ENCODE measurements around the gene CAND1. TPM values are rescaled to one million over a fixed set of nuclear protein-coding genes. Genes with fewer than 3 reads are reported as not detected.
A peak's percentile ranks its signal among the peaks of the same experiment; 100 is the strongest.

The CAND1 gene
- total RNA-seq, 1 experiment from 2014 or later: 155 TPM

- DNase-seq (ENCODE audit: low read depth, low spot score) (no peak), ATAC-seq (no peak)
- H3K9ac ChIP-seq (ENCODE audit: low read length): no peak overlapping the region
- peaks cover 19% of the 10 kb centered on the region for H4K20me1 ChIP-seq (ENCODE audit: insufficient read depth)
- H3K4me2 ChIP-seq (ENCODE audit: low read length): no peak overlapping the region
- no peak overlapping the region for H2AFZ ChIP-seq (ENCODE audit: low read depth, low read length, poor library complexity, severe bottlenecking)
- no peak for TF ChIP-seq JUND (IDR thresholded peaks at IDR 0.05)
- TF ChIP-seq ZFX (IDR thresholded peaks at IDR 0.05): no peak
- TF ChIP-seq POLR2A (IDR thresholded peaks at IDR 0.05; ENCODE audit: borderline replicate concordance, extremely low read depth, insufficient read depth, insufficient read length): no peak
- no peak for TF ChIP-seq EZH2phosphoT487 (IDR thresholded peaks at IDR 0.05; ENCODE audit: borderline replicate concordance)
- no peak for TF ChIP-seq SRF (IDR thresholded peaks at IDR 0.05; ENCODE audit: low read depth)
- TF ChIP-seq REST (IDR thresholded peaks at IDR 0.05; ENCODE audit: low read depth): no peak
- no peak for TF ChIP-seq SIN3A (IDR thresholded peaks at IDR 0.05; ENCODE audit: low read depth)
- TF ChIP-seq CEBPB (IDR thresholded peaks at IDR 0.05; ENCODE audit: low read depth): no peak
- ChIA-PET POLR2A (no interaction called here), CTCF (no interaction called here), RAD21 (ENCODE audit: low non-redundant PET in 1 of 2, low total read pairs in 2 of 2, uncharacterized antibody in 2 of 2, unreplicated experiment in 2 of 2) (no interaction called here)
- no peak overlapping the region for H3K4me3 ChIP-seq (replicated peaks in 1 of 2; ENCODE audit: low read depth in 1 of 2, low read length in 2 of 2)
- no peaks in the 10 kb centered on the region for H3K9me2 ChIP-seq (ENCODE audit: insufficient read depth)
- no peaks in the 10 kb centered on the region for H3K9me3 ChIP-seq (ENCODE audit: control insufficient read depth in 1 of 2, insufficient read depth in 1 of 2, low read depth in 1 of 2, low read length in 2 of 2)
- H3K4me1 ChIP-seq (ENCODE audit: control insufficient read depth in 1 of 2, insufficient read depth in 2 of 2, low read length in 2 of 2): no peaks in the 10 kb centered on the region; a peak in 1 of 4 replicates
- TSS peak; percentile 8 for BruUV-seq (replicated peaks)
- H3K27me3 ChIP-seq (ENCODE audit: insufficient read depth, low read length): no peaks in the 10 kb centered on the region
- intact Hi-C loops (cut with micrococcal nuclease): no loop called here
- H3K79me2 ChIP-seq (ENCODE audit: insufficient read depth, low read length): peaks cover 99% of the 10 kb centered on the region
- H3K36me3 ChIP-seq (ENCODE audit: control insufficient read depth in 1 of 2, insufficient read depth in 2 of 2, low read length in 2 of 2): peaks cover 0 to 7% of the 10 kb centered on the region in 2 experiments; a peak in 3 of 4 replicates
- no peak overlapping the region for H3K27ac ChIP-seq (ENCODE audit: low read depth, low read length)
Observed at GRCh38 chr12:67284561-67284960, 15.4 kb downstream of the CAND1 start.

- RAD21 ChIA-PET (ENCODE audit: low non-redundant PET in 1 of 2, low total read pairs in 2 of 2, uncharacterized antibody in 2 of 2, unreplicated experiment in 2 of 2): no interaction called here
- no peak overlapping the region for H3K9ac ChIP-seq (ENCODE audit: low read length)
- H3K27ac ChIP-seq (ENCODE audit: low read depth, low read length): no peak overlapping the region
- H3K4me3 ChIP-seq (replicated peaks in 1 of 2; ENCODE audit: low read depth in 1 of 2, low read length in 2 of 2): no peak overlapping the region
- H3K79me2 ChIP-seq (ENCODE audit: insufficient read depth, low read length): peaks cover 99% of the 10 kb centered on the region
- no peaks in the 10 kb centered on the region for H3K27me3 ChIP-seq (ENCODE audit: insufficient read depth, low read length)
- intact Hi-C loops (cut with micrococcal nuclease): no loop called here
- no peaks in the 10 kb centered on the region for H3K9me2 ChIP-seq (ENCODE audit: insufficient read depth)
- H3K4me2 ChIP-seq (ENCODE audit: low read length): no peak overlapping the region
- H3K9me3 ChIP-seq (ENCODE audit: control insufficient read depth in 1 of 2, insufficient read depth in 1 of 2, low read depth in 1 of 2, low read length in 2 of 2): no peaks in the 10 kb centered on the region
- CTCF ChIA-PET: interaction anchor here (1.0 kb wide), 1 partner anchor 17 kb away, joined by 4 read pairs; the partner anchor contains the start of gene CAND1
- BruUV-seq (replicated peaks): no TSS peak
- ATAC-seq (no peak), DNase-seq (ENCODE audit: low read depth, low spot score) (no peak)
- POLR2A ChIA-PET: interaction anchor here (1.7 kb wide), 1 partner anchor 17 kb away, joined by 4 read pairs; the partner anchor contains the start of gene CAND1
- peaks cover 8% of the 10 kb centered on the region for H4K20me1 ChIP-seq (ENCODE audit: insufficient read depth)
- TF ChIP-seq CTCF (IDR thresholded peaks at IDR 0.05 in 2 of 3, conservative IDR thresholded peaks at IDR 0.05 in 1 of 3; ENCODE audit: borderline replicate concordance in 1 of 3, insufficient read depth in 1 of 3, low read depth in 2 of 3, low read length in 2 of 3) (no peak), ELF1 (IDR thresholded peaks at IDR 0.05; ENCODE audit: borderline replicate concordance, low read depth) (no peak), EZH2phosphoT487 (IDR thresholded peaks at IDR 0.05; ENCODE audit: borderline replicate concordance) (no peak), ZBTB33 (IDR thresholded peaks at IDR 0.05; ENCODE audit: extremely low read depth, insufficient replicate concordance, low read length) (no peak), ZNF274 (IDR thresholded peaks at IDR 0.05; ENCODE audit: low read depth, low read length) (no peak), JUND (IDR thresholded peaks at IDR 0.05) (no peak)
- H2AFZ ChIP-seq (ENCODE audit: low read depth, low read length, poor library complexity, severe bottlenecking): no peak overlapping the region
- H3K36me3 ChIP-seq (ENCODE audit: control insufficient read depth in 1 of 2, insufficient read depth in 2 of 2, low read length in 2 of 2): peaks cover 0 to 7% of the 10 kb centered on the region in 2 experiments; a peak in 3 of 4 replicates
- H3K4me1 ChIP-seq (ENCODE audit: control insufficient read depth in 1 of 2, insufficient read depth in 2 of 2, low read length in 2 of 2): no peaks in the 10 kb centered on the region
Observed at GRCh38 chr12:67286257-67286656, 17.1 kb downstream of the CAND1 start.
